HepG2 (cell line): ENCODE results near the gene SBNO2. TPM values are rescaled to one million over a fixed set of nuclear protein-coding genes. Genes with fewer than 3 reads are reported as not detected.

Experiments used
- ARHGAP35 ChIP-seq: sonication (generic); formaldehyde crosslinking; IDR thresholded peaks from 2 replicates; pipeline ENCODE4 v1.9.0; 2022; ENCODE audit warnings: mild to moderate bottlenecking, inconsistent platforms, moderate library complexity, missing genetic modification reagents, borderline replicate concordance
- BRF2 ChIP-seq: sonication (generic); formaldehyde crosslinking; IDR thresholded peaks from 2 replicates; pipeline ENCODE4 v1.8.1; 2022; ENCODE audit warnings: mild to moderate bottlenecking, missing genetic modification reagents
- HMGXB3 ChIP-seq: sonication (generic); formaldehyde crosslinking; IDR thresholded peaks from 2 replicates; pipeline ENCODE4 v1.4.0; 2020; ENCODE audit warnings: missing genetic modification reagents, borderline replicate concordance
- LBX2 ChIP-seq: sonication (generic); formaldehyde crosslinking; IDR thresholded peaks from 2 replicates; pipeline ENCODE4 v1.5.0; 2020; ENCODE audit warnings: missing genetic modification reagents, mild to moderate bottlenecking, borderline replicate concordance
- RFXANK ChIP-seq: IDR thresholded peaks from 2 replicates; pipeline ENCODE4 v1.6.1; 2016
- SRY ChIP-seq: sonication (generic); formaldehyde crosslinking; IDR thresholded peaks from 2 replicates; pipeline ENCODE4 v1.8.0; 2022; ENCODE audit warnings: mild to moderate bottlenecking, missing genetic modification reagents
- TRIM24 ChIP-seq: sonication (generic); formaldehyde crosslinking; IDR thresholded peaks from 2 replicates; pipeline ENCODE4 v1.8.0; 2022; ENCODE audit warnings: mild to moderate bottlenecking, missing genetic modification reagents
- ZFP36 ChIP-seq: fragments of 150-350 bp; IDR thresholded peaks from 2 replicates; pipeline ENCODE4 v1.6.1; 2018; ENCODE audit warnings: borderline replicate concordance, low read length, low read depth; ENCODE audit not compliant: partially characterized antibody
- ZMAT5 ChIP-seq: sonication (generic); formaldehyde crosslinking; IDR thresholded peaks from 2 replicates; pipeline ENCODE4 v1.5.0; 2020; ENCODE audit warnings: mild to moderate bottlenecking, low read depth, missing genetic modification reagents, borderline replicate concordance
- ZNF607 ChIP-seq: sonication (generic); formaldehyde crosslinking; IDR thresholded peaks from 2 replicates; pipeline ENCODE4 v1.5.1; 2020; ENCODE audit warnings: missing genetic modification reagents, mild to moderate bottlenecking, borderline replicate concordance
- polyA plus RNA-seq, 8 experiments: library from polyadenylated mRNA; depleted of rRNA in 3 of 8; stranded (reverse) in 7 of 8; unstranded in 1 of 8; fragments of >200 nt; fragmentation: Illumina TruSeq in 4 of 8; extraction: Trizol in 4 of 8; gene quantifications; 2 replicates each; pipeline versions ENCODE4 v1.2.1 to v1.2.3, GENCODE V29; 2011 to 2016; ENCODE audit warnings: low read depth in 4 of 8, missing spikeins in 1 of 8, mixed read lengths in 1 of 8; ENCODE audit not compliant: insufficient read depth in 1 of 8
- total RNA-seq, 5 experiments: library from RNA; depleted of rRNA; stranded (reverse); fragments of >200 nt; fragmentation: Illumina TruSeq; extraction: Trizol; gene quantifications; 2 replicates each; pipeline ENCODE4 v1.2.3, GENCODE V29; 2016; ENCODE audit warnings: low read depth in 1 of 5

Gene SBNO2
- total and polyA plus RNA-seq, 2 of the 13 experiments (the other 11 are each of a cell fraction or from before 2014, with no cell fraction given) = 8.6 to 10.4 TPM

- TF ChIP-seq HMGXB3 (no peak), TRIM24 (no peak), LBX2 (no peak), BRF2 (CRISPR knock-in tag) (no peak), ARHGAP35 (CRISPR knock-in tag) (no peak), ZNF607 (CRISPR knock-in tag) (no peak), ZFP36 (no peak), RFXANK (CRISPR knock-in tag) (no peak), SRY (CRISPR knock-in tag) (no peak), ZMAT5 (CRISPR knock-in tag) (no peak)
Measured at GRCh38 chr19:1140272-1141027, 33.6 kb downstream of the SBNO2 start (continued).
